22Rv1 (cell line): Measurements from ENCODE around the gene OR13A1.

Source experiments
- ZFX ChIP-seq: fragments of 450-650 bp; IDR thresholded peaks from 2 replicates; pipeline ENCODE4 v1.6.1; 2017; ENCODE audit warnings: antibody characterized with exemption, borderline replicate concordance
- TF ChIP-seq, protein P1 (sequence below): fragments of 450-650 bp; IDR thresholded peaks from 2 replicates; pipeline ENCODE4 v1.5.1; 2017; ENCODE audit warnings: mild to moderate bottlenecking

DNA sequence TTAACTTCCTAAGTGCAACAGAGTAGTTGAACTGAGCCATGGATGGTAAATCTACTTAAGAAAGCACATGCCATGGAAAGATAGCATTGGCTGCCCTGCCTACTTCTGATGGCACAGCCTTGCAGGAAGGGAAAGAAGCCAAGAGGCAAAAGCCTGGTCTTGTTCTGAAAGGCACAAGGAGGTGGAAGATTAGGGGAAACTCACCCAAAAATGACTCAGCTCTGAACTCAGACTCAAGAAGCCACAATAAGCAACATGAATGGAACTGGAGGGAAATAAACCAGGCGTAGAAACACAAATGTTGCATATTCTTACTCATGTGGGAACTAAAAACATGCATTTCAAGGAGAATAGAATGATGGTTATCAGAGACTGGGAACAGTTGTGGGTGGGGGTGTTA lies 37.8 kb upstream of the OR13A1 start:
- TF ChIP-seq, protein P1, sequence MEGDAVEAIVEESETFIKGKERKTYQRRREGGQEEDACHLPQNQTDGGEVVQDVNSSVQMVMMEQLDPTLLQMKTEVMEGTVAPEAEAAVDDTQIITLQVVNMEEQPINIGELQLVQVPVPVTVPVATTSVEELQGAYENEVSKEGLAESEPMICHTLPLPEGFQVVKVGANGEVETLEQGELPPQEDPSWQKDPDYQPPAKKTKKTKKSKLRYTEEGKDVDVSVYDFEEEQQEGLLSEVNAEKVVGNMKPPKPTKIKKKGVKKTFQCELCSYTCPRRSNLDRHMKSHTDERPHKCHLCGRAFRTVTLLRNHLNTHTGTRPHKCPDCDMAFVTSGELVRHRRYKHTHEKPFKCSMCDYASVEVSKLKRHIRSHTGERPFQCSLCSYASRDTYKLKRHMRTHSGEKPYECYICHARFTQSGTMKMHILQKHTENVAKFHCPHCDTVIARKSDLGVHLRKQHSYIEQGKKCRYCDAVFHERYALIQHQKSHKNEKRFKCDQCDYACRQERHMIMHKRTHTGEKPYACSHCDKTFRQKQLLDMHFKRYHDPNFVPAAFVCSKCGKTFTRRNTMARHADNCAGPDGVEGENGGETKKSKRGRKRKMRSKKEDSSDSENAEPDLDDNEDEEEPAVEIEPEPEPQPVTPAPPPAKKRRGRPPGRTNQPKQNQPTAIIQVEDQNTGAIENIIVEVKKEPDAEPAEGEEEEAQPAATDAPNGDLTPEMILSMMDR: no peak
- no peak for TF ChIP-seq ZFX
